SU-DHL-6 (cell line): Measurements from ENCODE around the gene NLGN1.

Experiments
- CTCF ChIP-seq: fragments of 200-600 bp; sonication (generic); IDR thresholded peaks from one replicate; pipeline ENCODE4 v1.5.1; 2017; ENCODE audit warnings: antibody characterized with exemption, mild to moderate bottlenecking, low read length, moderate library complexity; ENCODE audit not compliant: insufficient read depth, poor library complexity, severe bottlenecking
- EZH2phosphoT487 ChIP-seq: fragments of 200-600 bp; sonication (generic), shearing (Covaris generic); conservative IDR thresholded peaks from 2 replicates; pipeline ENCODE4 v1.6.1; 2018; ENCODE audit warnings: mild to moderate bottlenecking, antibody characterized with exemption, low read length, moderate library complexity, mixed read lengths

GRCh38 chr3:173747427-173747826 is 349.9 kb downstream of the NLGN1 start:
- no peak for TF ChIP-seq CTCF
- TF ChIP-seq EZH2phosphoT487: no peak
